Keratinocyte (primary cell): Measurements from ENCODE around the gene CDH13. TPM values are rescaled to one million over a fixed set of nuclear protein-coding genes. Genes with fewer than 3 reads are reported as not detected.

ENCODE experiments used
- DNase-seq: peaks from one replicate; pipeline ENCODE4 v3.0.0-alpha.2; 2011; ENCODE audit warnings: low read depth, missing footprints, low spot score
- FAIRE-seq: peaks from 2 replicates; lab custom pipeline; 2011; peaks lifted over from hg19 to GRCh38; lab: Jason Lieb, UNC
- H2AFZ ChIP-seq: 2 replicates; pipeline ENCODE4 v1.6.0; 2012; ENCODE audit warnings: low read length, control low read depth, inconsistent platforms; ENCODE audit not compliant: control insufficient read depth
- H3K27ac ChIP-seq: 2 replicates; pipeline ENCODE4 v1.5.1; 2011; ENCODE audit warnings: low read length; ENCODE audit not compliant: control insufficient read depth, insufficient read depth
- H3K27me3 ChIP-seq: 3 replicates; pipeline ENCODE4 v1.6.0; 2011; ENCODE audit warnings: low read length; ENCODE audit not compliant: control insufficient read depth, insufficient read depth; ENCODE audit errors: extremely low read depth
- H3K36me3 ChIP-seq, 2 experiments: 2 replicates in 1 of 2; 3 replicates in 1 of 2; pipeline ENCODE4 v1.5.1; 2011; ENCODE audit warnings: low read length in 2 of 2, mild to moderate bottlenecking in 1 of 2; ENCODE audit not compliant: control insufficient read depth in 2 of 2, insufficient read depth in 2 of 2; ENCODE audit errors: extremely low read depth in 1 of 2
- H3K4me1 ChIP-seq: 3 replicates; pipeline ENCODE4 v1.5.1; 2011; ENCODE audit warnings: low read length; ENCODE audit not compliant: control insufficient read depth, insufficient read depth; ENCODE audit errors: extremely low read depth
- H3K4me2 ChIP-seq: 3 replicates; pipeline ENCODE4 v1.6.0; 2011; ENCODE audit warnings: low read depth, low read length; ENCODE audit not compliant: control insufficient read depth, insufficient read depth; ENCODE audit errors: extremely low read depth
- H3K4me3 ChIP-seq, 3 experiments: fragments of 200-600 bp in 1 of 3; sonication (generic) in 1 of 3; 2 replicates in 2 of 3; 3 replicates in 1 of 3; pipeline ENCODE4 v1.5.1; 2011 to 2016; ENCODE audit warnings: low read length in 3 of 3, mild to moderate bottlenecking in 3 of 3, control low read depth in 2 of 3, inconsistent platforms in 1 of 3, low read depth in 1 of 3, mixed read lengths in 1 of 3, mixed run types in 1 of 3, moderate library complexity in 1 of 3; ENCODE audit not compliant: control insufficient read depth in 2 of 3, insufficient read depth in 2 of 3; ENCODE audit errors: extremely low read depth in 1 of 3
- H3K79me2 ChIP-seq: 2 replicates; pipeline ENCODE4 v1.6.0; 2012; ENCODE audit warnings: low read length; ENCODE audit not compliant: control insufficient read depth, insufficient read depth
- H3K9ac ChIP-seq: 3 replicates; pipeline ENCODE4 v1.6.0; 2011; ENCODE audit warnings: low read length; ENCODE audit not compliant: control insufficient read depth, insufficient read depth; ENCODE audit errors: extremely low read depth
- H3K9me1 ChIP-seq: 3 replicates; pipeline ENCODE4 v1.6.0; 2011; ENCODE audit warnings: low read length; ENCODE audit not compliant: control insufficient read depth, insufficient read depth; ENCODE audit errors: extremely low read depth
- H3K9me3 ChIP-seq: 2 replicates; pipeline ENCODE4 v1.5.1; 2012; ENCODE audit warnings: low read depth, low read length; ENCODE audit not compliant: control insufficient read depth
- H4K20me1 ChIP-seq: 3 replicates; pipeline ENCODE4 v1.6.0; 2011; ENCODE audit warnings: low read length; ENCODE audit not compliant: control insufficient read depth, insufficient read depth; ENCODE audit errors: extremely low read depth
- CTCF ChIP-seq, 3 experiments: IDR thresholded peaks in 1 of 3; conservative IDR thresholded peaks in 1 of 3; optimal IDR thresholded peaks in 1 of 3; 2 replicates in 2 of 3; 3 replicates in 1 of 3; pipeline versions ENCODE3 to v1.5.1; 2011; ENCODE audit warnings: low read length in 3 of 3, mild to moderate bottlenecking in 3 of 3, moderate library complexity in 2 of 3, control low read depth in 1 of 3, inconsistent platforms in 1 of 3; ENCODE audit not compliant: insufficient read depth in 2 of 3; ENCODE audit errors: extremely low read depth in 1 of 3
- EZH2 ChIP-seq: IDR thresholded peaks from one replicate; pipeline ENCODE4 v1.6.1; 2012; ENCODE audit warnings: inconsistent platforms, mild to moderate bottlenecking, low read length, moderate library complexity
- dilution Hi-C: fragments of 300-500 bp; cut with MboI; formaldehyde crosslinking; loops from one replicate; pipeline ENCODE4 v1.7.0; 2020; ENCODE audit warnings: low sequenced_read_pairs; ENCODE audit not compliant: extremely low pct_ligation_motif_present
- polyA plus RNA-seq, 5 experiments: library from polyadenylated mRNA; depleted of rRNA in 3 of 5; stranded (reverse) in 3 of 5; stranded (forward) in 1 of 5; unstranded in 1 of 5; fragments of >200 nt; gene quantifications; 1 replicate in 1 of 5; 2 replicates in 3 of 5; 3 replicates in 1 of 5; pipeline versions ENCODE4 v1.2.1 to v1.2.3, GENCODE V29; 2011 to 2012; ENCODE audit warnings: missing spikeins in 2 of 5, low read depth in 1 of 5, low replicate concordance in 1 of 5

CDH13 gene
- polyA plus RNA-seq, 1 donor (not counting 4 experiments of a cell fraction or from before 2014, with no cell fraction given): 111 TPM

DNA sequence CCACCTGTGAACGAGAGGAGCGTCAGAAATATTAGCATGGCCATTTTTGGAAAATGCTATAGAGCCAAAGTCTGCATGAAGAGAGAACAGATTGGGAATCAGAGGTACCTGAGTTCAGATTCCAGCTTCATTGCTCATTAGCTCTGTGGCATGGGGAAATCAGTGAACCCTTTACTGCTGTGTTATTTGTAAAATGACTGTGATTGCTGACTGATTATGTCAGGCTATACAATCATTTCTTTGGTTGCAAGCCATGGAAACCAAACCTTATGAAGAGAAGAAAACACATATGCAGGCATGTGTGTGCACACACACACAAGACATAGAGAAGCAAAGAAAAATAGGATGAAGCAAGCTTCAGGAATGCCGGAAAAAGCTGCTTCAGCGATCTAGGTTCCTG, 1079.6 kb downstream of the CDH13 start:
- no peak overlapping the region for H3K4me2 ChIP-seq
- H3K9me3 ChIP-seq: no peaks in the 10 kb centered on the region
- DNase-seq (no peak), FAIRE-seq (no peak)
- no peaks in the 10 kb centered on the region for H3K9me1 ChIP-seq
- H3K27ac ChIP-seq: no peak overlapping the region
- H4K20me1 ChIP-seq: no peaks in the 10 kb centered on the region
- no peaks in the 10 kb centered on the region for H3K4me1 ChIP-seq
- no peak overlapping the region for H2AFZ ChIP-seq
- no peak for TF ChIP-seq CTCF (optimal IDR thresholded peaks at IDR 0.05 in 1 of 3, IDR thresholded peaks at IDR 0.05 in 1 of 3, conservative IDR thresholded peaks at IDR 0.05 in 1 of 3; ENCODE audit: extremely low read depth in 1 of 3, insufficient read depth in 2 of 3, low read length in 3 of 3)
- TF ChIP-seq EZH2: no peak
- H3K79me2 ChIP-seq: no peaks in the 10 kb centered on the region
- no peak overlapping the region for H3K4me3 ChIP-seq
- no peak overlapping the region for H3K9ac ChIP-seq
- no peaks in the 10 kb centered on the region for H3K27me3 ChIP-seq
- H3K36me3 ChIP-seq: no peaks in the 10 kb centered on the region
- dilution Hi-C loops: no loop called here

- Histone ChIP-seq H3K36me3 (no peaks in the 10 kb centered on the region), H3K27me3 (no peaks in the 10 kb centered on the region), H3K79me2 (no peaks in the 10 kb centered on the region), H2AFZ (no peak overlapping the region), H3K4me1 (no peaks in the 10 kb centered on the region), H3K9me1 (no peaks in the 10 kb centered on the region), H4K20me1 (no peaks in the 10 kb centered on the region), H3K4me2 (no peak overlapping the region), H3K9me3 (no peaks in the 10 kb centered on the region), H3K9ac (no peak overlapping the region), H3K27ac (no peak overlapping the region), H3K4me3 (no peak overlapping the region)
- TF ChIP-seq CTCF (optimal IDR thresholded peaks at IDR 0.05 in 1 of 3, IDR thresholded peaks at IDR 0.05 in 1 of 3, conservative IDR thresholded peaks at IDR 0.05 in 1 of 3; ENCODE audit: extremely low read depth in 1 of 3, insufficient read depth in 2 of 3, low read length in 3 of 3): no peak
- no peak for TF ChIP-seq EZH2
- no peak for FAIRE-seq
- dilution Hi-C loops: no loop called here
- no peak for DNase-seq
These were observed 1084.3 kb downstream of the CDH13 start for GRCh38 chr16:83711069-83711468.
